Caco-2 (cell line): ENCODE results near the gene PFKM. TPM values are rescaled to one million over a fixed set of nuclear protein-coding genes. Genes with fewer than 3 reads are reported as not detected.

Source experiments
- BruUV-seq: library from RNA; stranded (reverse); fragments of 400-500 nt; replicated peaks from 2 replicates; lab custom pipeline; 2021; lab: Mats Ljungman, UMichigan
- CTCF ChIA-PET: fragments of 300-600 bp; sonication (Branson Sonifier 250); formaldehyde crosslinking; loops from one replicate; lab custom pipeline; 2022; ENCODE audit warnings: antibody characterized with exemption; lab: Charles Lee
- POLR2A ChIA-PET: fragments of 300-600 bp; sonication (Branson Sonifier 250); formaldehyde crosslinking; loops from one replicate; lab custom pipeline; 2022; ENCODE audit warnings: antibody characterized with exemption; lab: Charles Lee
- DNase-seq, 2 experiments: peaks; one replicate each; pipeline versions ENCODE4 v3.0.0 to v3.0.0-alpha.2; 2020 to 2022
- H3K27me3 ChIP-seq: replicated peaks from 2 replicates; pipeline ENCODE4 v1.6.0; 2011; ENCODE audit warnings: low read length; ENCODE audit not compliant: control insufficient read depth, insufficient read depth
- H3K36me3 ChIP-seq: 2 replicates; pipeline ENCODE4 v1.5.1; 2011; ENCODE audit warnings: low read length; ENCODE audit not compliant: control insufficient read depth, insufficient read depth
- H3K4me1 ChIP-seq: fragments of 250-450 bp; sonication (Bioruptor Pico); 2 replicates; pipeline ENCODE4 v1.5.1; 2020; ENCODE audit warnings: mild to moderate bottlenecking
- H3K4me3 ChIP-seq: 2 replicates; pipeline ENCODE4 v1.5.1; 2011; ENCODE audit warnings: low read depth, mild to moderate bottlenecking, control low read depth, low read length
- H3K9me3 ChIP-seq: fragments of 250-450 bp; sonication (Bioruptor Pico); 2 replicates; pipeline ENCODE4 v1.5.1; 2020; ENCODE audit warnings: mild to moderate bottlenecking, moderate library complexity
- H3K27ac Mint-ChIP-seq: one replicate; pipeline ENCODE4 v1.8.0; 2022; ENCODE audit warnings: mixed read lengths; ENCODE audit not compliant: unreplicated experiment
- H3K27me3 Mint-ChIP-seq: one replicate; pipeline ENCODE4 v1.8.0; 2022; ENCODE audit warnings: mixed read lengths; ENCODE audit not compliant: insufficient read depth, unreplicated experiment
- H3K36me3 Mint-ChIP-seq: one replicate; pipeline ENCODE4 v1.8.0; 2022; ENCODE audit warnings: mild to moderate bottlenecking, mixed read lengths; ENCODE audit not compliant: insufficient read depth, unreplicated experiment
- H3K4me1 Mint-ChIP-seq: one replicate; pipeline ENCODE4 v1.8.0; 2022; ENCODE audit warnings: low read depth, mixed read lengths; ENCODE audit not compliant: unreplicated experiment
- H3K4me3 Mint-ChIP-seq: one replicate; pipeline ENCODE4 v1.8.0; 2022; ENCODE audit warnings: mild to moderate bottlenecking, moderate library complexity, mixed read lengths; ENCODE audit not compliant: unreplicated experiment
- H3K9me3 Mint-ChIP-seq: one replicate; pipeline ENCODE4 v1.8.0; 2022; ENCODE audit warnings: mixed read lengths; ENCODE audit not compliant: unreplicated experiment
- CTCF ChIP-seq, 2 experiments: fragments of 200-600 bp in 1 of 2; IDR thresholded peaks; 1 replicate in 1 of 2; 2 replicates in 1 of 2; pipeline versions ENCODE4 v1.5.1 to v1.8.0; 2011 to 2022; ENCODE audit warnings: antibody characterized with exemption in 1 of 2, control low read depth in 1 of 2, inconsistent platforms in 1 of 2, low read depth in 1 of 2, low read length in 1 of 2, mild to moderate bottlenecking in 1 of 2, moderate library complexity in 1 of 2; ENCODE audit not compliant: insufficient read depth in 1 of 2, severe bottlenecking in 1 of 2, unreplicated experiment in 1 of 2
- intact Hi-C: fragments of 100-400 bp; cut with micrococcal nuclease; formaldehyde crosslinking; loops from one replicate; pipeline ENCODE4 v1.10.0; 2022; ENCODE audit not compliant: unreplicated experiment
- total RNA-seq: library from RNA; stranded (reverse); gene quantifications from 2 replicates; pipeline ENCODE4 v1.2.3, GENCODE V29; 2022

Gene PFKM
- total RNA-seq, 1 experiment from 2014 or later: 96.8 TPM

- CTCF ChIA-PET: no interaction called here
- TF ChIP-seq CTCF (IDR thresholded peaks at IDR 0.05; ENCODE audit: insufficient read depth in 1 of 2, low read depth in 1 of 2, low read length in 1 of 2, severe bottlenecking in 1 of 2, unreplicated experiment in 1 of 2): no peak
- H3K36me3 Mint-ChIP-seq: no peaks in the 10 kb centered on the region
- no peaks in the 10 kb centered on the region for H3K9me3 Mint-ChIP-seq
- H3K27me3 Mint-ChIP-seq: peaks cover 11% of the 10 kb centered on the region
- no peaks in the 10 kb centered on the region for H3K4me1 Mint-ChIP-seq
- no TSS peak for BruUV-seq
- no peak overlapping the region for H3K4me3 Mint-ChIP-seq
- no peak overlapping the region for H3K4me3 ChIP-seq
- POLR2A ChIA-PET: no interaction called here
- H3K27me3 ChIP-seq: no peaks in the 10 kb centered on the region
- H3K9me3 ChIP-seq: no peaks in the 10 kb centered on the region
- no peaks in the 10 kb centered on the region for H3K4me1 ChIP-seq
- H3K27ac Mint-ChIP-seq: no peak overlapping the region
- no peaks in the 10 kb centered on the region for H3K36me3 ChIP-seq
- intact Hi-C loops: no loop called here
- no peak for DNase-seq
Measured at GRCh38 chr12:48175613-48176416, 56.7 kb downstream of the PFKM start.

GRCh38 chr12:48176417-48176751 is 57.2 kb downstream of the PFKM start:
- no peaks in the 10 kb centered on the region for H3K36me3 ChIP-seq
- Mint-ChIP-seq H3K9me3 (no peaks in the 10 kb centered on the region), H3K4me1 (no peaks in the 10 kb centered on the region), H3K4me3 (no peak overlapping the region), H3K27ac (no peak overlapping the region), H3K27me3 (peaks cover 15% of the 10 kb centered on the region), H3K36me3 (no peaks in the 10 kb centered on the region)
- CTCF ChIA-PET: interaction anchor here (1.2 kb wide), 1 partner anchor 19 kb away, joined by 3 read pairs; the partner anchor contains the start of gene ASB8
- TF ChIP-seq CTCF (IDR thresholded peaks at IDR 0.05; ENCODE audit: insufficient read depth in 1 of 2, low read depth in 1 of 2, low read length in 1 of 2, severe bottlenecking in 1 of 2, unreplicated experiment in 1 of 2): no peak
- no peaks in the 10 kb centered on the region for H3K9me3 ChIP-seq
- POLR2A ChIA-PET: no interaction called here
- H3K27me3 ChIP-seq: no peaks in the 10 kb centered on the region
- BruUV-seq: no TSS peak
- intact Hi-C loops: no loop called here
- no peaks in the 10 kb centered on the region for H3K4me1 ChIP-seq
- no peak overlapping the region for H3K4me3 ChIP-seq
- DNase-seq: no peak

GRCh38 chr12:48177982-48178381 is 58.8 kb downstream of the PFKM start:
- no peak overlapping the region for H3K27ac Mint-ChIP-seq
- Histone ChIP-seq H3K4me1 (peaks cover 6% of the 10 kb centered on the region; the same call in 1 of the 2 replicates), H3K4me3 (no peak overlapping the region), H3K9me3 (no peaks in the 10 kb centered on the region), H3K27me3 (no peaks in the 10 kb centered on the region), H3K36me3 (no peaks in the 10 kb centered on the region)
- H3K36me3 Mint-ChIP-seq: no peaks in the 10 kb centered on the region
- CTCF ChIA-PET: no interaction called here
- no peak overlapping the region for H3K4me3 Mint-ChIP-seq
- H3K4me1 Mint-ChIP-seq: peaks cover 6% of the 10 kb centered on the region
- intact Hi-C loops: no loop called here
- no TSS peak for BruUV-seq
- no peak for TF ChIP-seq CTCF (IDR thresholded peaks at IDR 0.05; ENCODE audit: insufficient read depth in 1 of 2, low read depth in 1 of 2, low read length in 1 of 2, severe bottlenecking in 1 of 2, unreplicated experiment in 1 of 2)
- no peak for DNase-seq
- H3K27me3 Mint-ChIP-seq: peaks cover 18% of the 10 kb centered on the region
- H3K9me3 Mint-ChIP-seq: no peaks in the 10 kb centered on the region
- POLR2A ChIA-PET: no interaction called here
